SIG-M5 treated with dmso at 0.1 percent for 504 hours (cell line): ENCODE data around the gene THSD4.

Experiments
- DNase-seq: peaks from one replicate; lab custom pipeline; 2025; ENCODE audit not compliant: unreplicated experiment; lab: John Stamatoyannopoulos, UW

Gene THSD4

DNA sequence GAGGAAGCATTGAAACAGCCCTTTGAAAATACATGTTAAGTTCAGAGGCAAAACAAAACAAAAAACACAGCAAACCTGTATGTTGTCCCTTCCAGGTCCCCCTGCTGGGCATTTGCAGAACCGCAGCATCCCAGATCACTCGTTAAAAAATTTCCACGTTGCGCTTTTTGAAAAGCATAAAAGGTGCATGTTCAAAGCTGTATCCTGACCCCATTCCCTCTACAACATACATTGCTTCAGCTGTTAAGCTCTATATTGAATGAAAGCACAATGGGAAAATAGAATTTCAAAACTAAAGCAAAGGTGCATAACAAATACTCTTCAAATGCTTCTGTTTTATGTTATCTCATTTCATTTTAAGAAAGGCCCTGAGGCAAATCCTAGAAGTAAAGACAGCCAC is 328.3 kb downstream of the THSD4 start:
- DNase-seq = peak; percentile 17

DNA sequence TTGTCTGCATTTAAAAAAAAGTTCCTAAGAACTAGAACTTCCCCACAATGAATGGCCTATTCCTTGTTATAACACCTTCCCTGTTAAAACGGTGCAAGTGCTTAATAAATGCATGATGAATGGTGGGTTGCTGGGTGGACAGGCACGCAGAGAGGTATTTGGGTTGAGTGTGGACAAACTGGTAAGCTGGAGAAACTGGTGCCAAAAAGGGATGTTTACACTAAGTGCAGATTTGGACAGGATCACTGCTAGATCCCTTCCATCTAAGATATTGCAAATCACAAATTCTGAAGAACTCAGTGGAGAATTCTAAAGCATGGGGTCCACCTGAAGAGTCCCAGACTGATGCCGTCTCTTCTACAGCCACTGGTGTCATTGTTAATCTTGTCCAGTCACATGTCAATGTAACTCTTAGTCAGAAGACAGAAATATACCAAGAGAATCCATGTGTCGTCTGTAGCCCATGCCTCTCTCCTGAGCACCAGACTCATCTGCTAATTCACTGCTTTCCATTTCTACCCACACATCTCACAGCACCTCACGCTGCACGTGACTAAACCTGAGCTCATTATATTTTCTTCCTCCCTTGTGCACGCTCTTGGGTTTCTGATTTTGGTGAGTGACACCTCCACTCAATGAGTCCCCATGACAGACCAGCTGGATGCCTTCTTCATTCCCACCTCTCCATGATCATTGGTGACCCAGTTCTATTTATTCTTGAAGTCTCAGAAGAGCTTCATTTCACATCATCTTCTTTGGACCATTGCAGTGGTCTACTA is 328.9 kb downstream of the THSD4 start:
- DNase-seq = no peak

DNA sequence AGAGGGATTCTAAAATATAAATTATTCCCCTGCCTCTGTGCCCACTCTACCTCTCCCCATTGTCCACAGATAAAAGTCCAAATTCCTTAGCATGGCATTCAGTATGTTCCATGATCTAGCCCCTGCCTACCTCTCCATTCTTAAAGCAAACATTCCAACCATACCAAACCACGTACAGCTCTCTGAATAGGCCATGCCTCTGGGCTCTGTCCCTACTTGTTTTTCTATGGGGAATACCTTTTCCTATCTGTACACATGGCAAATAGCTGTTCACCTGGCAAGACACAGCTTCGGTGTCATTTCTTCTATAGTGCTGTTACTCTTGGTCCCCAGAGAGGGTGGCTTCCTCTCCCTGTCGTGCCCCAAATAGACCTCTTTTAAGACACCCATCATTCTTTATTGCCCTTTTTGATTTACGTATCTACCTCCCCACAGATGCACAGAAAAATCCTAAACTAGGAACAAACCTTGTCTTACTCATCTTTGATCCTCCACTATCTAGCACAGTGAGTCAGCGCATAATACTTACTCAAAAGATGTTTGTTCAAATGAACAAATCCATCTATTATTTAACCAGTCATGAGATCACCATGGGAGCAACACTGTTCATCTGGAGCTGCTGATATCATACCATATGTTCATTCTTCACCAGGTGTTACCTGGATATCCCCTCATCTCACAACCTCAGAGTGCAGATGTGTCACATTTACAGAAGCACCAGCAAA is 329.8 kb downstream of the THSD4 start:
- DNase-seq = peak; percentile 6

DNA sequence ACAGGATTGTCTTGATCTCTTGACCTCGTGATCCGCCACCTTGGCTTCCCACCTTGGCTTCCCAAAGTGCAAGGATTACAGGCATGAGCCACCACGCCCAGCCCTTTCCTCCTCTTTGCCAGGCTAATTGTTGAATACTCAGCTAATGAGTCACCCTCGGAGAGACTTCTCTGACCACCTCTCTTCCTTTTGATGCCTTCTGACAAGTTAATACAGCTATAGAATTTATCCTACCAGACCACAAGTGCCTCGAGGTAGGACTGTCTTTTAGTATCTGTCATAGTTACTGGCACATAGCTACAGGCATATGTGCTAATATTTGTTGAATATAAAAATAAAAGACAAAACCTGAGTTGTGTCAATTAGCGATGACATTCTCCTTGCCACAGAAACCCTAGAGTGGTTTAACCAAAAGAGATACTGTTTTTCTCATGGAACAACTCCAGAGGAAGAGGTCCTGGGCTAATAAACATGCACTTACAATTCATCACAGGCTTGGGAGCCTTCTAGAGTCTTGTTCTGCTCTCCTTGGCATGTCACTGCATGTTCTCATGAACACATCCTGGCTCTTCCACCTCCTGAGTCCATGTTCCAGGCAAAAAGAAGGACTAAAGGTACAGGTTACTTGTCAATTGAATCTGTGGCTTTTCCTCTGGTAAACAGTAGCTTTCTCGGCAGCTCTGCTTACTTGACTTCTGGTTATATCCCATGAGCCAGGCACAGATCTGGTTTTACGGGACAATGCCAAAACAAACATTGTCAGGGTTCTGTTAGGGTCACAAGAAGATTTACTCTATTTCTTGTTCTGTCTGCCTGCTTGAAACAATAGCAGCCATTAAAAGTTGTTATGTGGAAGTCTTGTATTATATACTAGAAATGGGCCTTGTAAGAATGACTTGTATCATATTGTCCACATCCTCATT is 332.3 kb downstream of the THSD4 start:
- no peak for DNase-seq

DNA sequence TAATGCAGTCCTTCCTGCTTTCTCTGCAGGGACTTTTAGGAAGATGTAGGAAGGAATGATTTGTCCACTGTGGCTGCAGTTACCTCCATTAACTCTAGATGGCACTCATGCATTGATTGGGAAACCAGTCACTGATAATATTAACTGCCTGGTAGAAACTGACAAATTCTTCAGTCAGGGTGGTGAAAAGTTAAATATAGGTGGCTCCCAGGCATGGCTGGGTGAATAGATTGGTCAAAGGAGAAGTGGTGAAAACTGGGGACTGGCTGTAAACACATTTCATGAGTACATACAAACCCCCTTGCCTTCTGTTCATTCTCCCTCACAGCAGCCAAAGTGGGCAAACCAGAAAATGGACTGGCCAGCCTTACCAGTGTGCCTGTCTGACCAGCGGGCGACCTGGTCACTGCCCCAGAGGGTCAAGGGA is 333.4 kb downstream of the THSD4 start:
- peak; percentile 18 for DNase-seq

DNA sequence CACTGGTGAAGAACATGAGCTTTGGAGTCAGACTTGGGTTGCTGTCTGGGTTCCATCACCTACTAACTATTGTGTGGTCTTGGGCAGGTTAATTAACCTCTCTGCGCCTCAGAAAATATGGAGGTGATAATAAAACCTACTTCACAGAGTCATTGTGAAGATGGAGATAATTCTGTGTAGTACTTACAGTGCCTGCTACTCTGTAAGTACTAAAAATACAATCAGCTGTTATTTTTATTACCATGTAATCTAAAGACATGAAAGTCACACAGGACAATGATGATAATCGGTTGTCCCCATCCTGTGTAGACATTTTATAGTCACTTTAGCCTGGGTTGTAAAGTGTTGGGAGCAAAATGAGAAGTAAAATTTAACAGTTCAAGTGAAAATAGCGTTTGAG is 334.1 kb downstream of the THSD4 start:
- no peak for DNase-seq

DNA sequence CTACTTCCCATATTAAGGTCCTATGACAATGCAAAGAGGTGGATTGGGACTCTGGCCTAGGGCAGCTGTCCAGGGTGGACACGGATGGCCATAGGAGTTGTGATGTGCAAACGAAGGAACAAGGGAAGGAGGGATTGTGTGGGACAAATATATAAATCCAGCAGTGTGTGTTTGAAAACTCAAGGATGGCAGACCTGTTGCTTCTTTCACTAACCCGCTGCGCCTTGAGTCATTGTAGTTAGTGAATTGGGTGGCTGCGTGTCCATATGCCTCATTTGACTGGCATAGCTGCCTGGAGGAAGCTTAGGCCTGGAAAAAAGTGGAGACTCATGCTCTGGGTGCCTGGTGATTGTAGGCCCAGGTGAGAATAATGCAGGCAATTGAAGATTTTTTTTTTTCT is 334.7 kb downstream of the THSD4 start:
- DNase-seq = no peak

DNA sequence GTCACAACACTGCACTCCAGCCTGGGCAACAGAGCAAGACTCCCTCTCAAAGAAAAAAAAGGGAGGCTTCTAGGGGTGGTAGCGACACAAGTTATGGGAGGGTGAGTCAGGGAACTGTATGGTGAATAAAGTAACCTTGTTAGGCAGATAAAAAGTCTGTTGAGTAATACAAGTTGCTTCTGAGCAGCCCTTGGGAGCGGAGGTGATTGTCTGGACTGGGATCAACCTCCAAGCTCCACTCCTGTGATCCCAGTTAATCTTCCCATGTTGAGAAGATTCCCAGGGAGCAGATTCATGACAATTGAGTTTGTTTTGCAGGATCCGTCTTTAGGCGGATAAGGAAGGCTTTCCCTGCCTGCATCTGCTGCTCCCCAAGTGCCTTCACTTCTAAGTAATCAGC is 335.9 kb downstream of the THSD4 start:
- no peak for DNase-seq

DNA sequence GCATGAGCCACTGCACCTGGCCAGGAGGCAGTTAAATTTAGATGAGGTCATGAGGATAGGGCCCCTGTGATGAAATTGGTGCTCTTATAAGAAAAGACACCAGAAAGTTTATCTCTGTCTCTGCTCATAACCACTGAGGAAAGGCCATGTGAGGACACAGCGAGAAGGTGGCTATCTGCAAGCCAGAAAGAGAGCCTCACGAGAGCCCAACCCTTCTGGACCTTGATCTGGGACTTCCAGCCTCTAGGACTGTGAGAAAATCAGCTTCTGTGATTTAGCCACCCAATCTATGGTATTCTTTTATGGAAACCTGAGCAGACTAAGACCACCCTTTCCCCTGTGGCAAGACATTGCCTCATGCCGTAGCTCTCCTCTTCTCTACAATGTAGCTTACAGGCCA is 337.6 kb downstream of the THSD4 start:
- no peak for DNase-seq

DNA sequence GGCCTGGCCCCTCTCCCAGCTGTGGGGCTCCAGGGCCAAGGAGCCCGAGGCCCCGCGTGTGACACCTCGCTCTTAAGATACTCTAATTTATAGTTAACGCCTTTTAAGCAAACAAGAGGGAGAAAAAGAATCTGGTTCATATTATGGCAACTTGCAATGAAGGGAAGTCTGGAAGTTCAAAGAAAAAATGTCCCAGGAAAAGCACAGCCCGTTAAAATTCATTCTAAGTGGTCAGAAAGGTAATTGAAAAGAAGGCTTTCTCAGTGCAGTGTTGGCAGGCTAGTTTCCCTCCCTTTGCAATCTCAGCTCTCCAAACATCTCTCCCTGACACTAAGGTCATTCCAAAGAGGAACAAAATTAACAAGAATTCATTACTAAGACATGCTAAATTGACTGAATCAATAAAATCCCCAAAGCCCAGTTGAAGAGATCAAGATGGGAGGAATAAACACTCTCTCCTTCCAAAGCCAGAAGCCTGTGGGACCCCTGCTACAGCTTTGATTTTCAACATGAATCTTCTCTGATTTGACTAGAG is 339.3 kb downstream of the THSD4 start:
- DNase-seq = no peak

DNA sequence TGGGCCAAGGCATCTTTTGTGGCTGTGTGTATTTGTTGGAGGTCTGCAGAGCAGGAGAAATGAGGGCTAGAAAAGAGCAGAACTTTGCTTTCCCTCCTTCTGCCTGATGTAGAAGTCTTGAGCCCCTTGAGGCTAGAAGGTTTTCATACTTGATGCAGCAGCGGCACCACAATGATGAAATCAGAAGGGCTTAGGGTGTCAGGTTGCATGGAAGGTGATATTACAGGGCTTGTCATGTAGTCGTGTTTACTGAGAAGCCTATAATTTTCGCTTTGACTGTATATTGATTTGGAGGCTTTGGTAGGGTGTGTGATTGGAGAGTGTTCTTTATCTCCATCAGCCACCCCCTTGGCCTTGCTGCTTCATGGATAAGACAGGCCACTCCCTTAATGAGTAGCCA is 339.8 kb downstream of the THSD4 start:
- no peak for DNase-seq

DNA sequence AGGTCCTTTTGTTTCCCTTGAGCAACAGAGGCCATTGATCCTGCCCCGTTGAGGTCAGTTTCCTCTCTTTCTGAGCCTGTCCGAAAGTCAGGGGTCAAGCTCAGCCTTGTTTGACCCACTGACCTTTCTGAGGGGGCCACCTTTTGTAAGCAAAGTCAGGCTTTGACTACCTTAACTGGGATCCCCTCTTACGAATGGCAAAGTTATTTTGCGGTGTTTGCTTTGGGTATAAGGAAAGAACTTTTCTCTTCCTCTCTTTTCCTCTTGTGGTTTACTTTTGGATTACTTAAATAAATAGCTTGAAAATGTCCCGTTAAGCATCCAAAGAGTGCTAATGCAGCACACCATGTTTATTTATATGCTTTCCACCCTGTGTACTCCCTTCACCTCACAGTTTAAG is 340.6 kb downstream of the THSD4 start:
- no peak for DNase-seq

DNA sequence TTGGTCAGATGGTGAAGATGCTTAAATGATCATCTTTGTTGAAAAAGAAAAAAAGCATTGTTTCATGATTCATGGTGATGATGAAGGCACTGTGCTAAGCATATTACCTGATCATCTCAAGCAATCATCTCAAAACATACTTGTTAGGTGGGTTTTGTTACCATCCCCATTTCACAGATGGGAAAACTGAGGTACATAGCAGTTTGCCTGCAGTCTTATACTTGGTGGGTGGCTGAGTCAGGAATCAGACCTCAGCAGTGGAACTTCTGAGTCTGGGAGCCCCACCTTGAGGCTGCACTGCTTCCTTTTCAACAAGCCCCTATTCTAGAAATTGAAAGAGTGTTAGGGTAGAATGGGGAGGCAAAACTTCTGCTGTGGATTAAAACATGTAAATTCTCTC is 341.1 kb downstream of the THSD4 start:
- no peak for DNase-seq

DNA sequence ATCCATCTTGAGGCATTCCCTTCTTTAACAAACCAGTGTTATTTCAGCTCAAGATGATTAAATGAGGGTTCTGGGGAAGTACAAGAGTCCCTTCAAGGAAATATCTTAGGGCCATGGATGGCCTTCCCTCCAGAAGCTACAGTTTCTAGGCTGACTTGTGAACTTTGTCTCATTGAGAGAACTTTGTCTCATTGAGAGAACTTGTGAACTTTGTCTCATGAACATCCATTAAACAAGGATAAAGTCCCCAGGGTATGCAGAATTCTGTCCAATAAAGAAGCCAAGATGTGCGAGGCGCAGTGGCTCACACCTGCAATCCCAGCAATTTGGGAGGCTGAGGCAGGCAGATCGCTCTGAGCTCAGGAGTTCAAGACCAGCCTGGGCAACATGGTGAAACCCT is 341.5 kb downstream of the THSD4 start:
- DNase-seq = no peak

DNA sequence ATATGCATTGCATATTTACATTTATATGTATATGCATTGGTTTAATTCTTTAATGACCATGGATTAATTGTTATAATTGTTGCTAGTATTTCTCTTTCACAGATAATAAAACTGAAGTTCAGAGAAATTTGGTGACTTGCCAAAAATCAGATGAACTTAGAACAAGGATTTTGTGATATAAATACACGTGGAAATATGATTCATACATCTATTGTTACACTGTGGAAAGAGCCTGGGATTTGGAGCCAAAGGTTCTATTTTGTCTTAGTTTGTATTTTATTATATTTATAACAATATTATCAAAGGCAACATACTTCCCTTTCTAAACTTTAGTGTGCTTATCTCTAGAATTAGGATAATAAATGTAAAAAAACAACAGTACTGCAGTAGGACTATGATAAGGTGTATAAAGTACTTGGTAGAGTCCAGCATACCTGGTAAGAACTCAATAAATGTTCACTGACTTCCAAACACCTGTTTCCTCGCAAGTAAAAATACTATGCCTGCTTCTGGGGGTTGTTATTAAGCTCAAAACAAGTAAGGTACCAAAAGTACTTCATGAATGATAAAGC is 342.9 kb downstream of the THSD4 start:
- no peak for DNase-seq

DNA sequence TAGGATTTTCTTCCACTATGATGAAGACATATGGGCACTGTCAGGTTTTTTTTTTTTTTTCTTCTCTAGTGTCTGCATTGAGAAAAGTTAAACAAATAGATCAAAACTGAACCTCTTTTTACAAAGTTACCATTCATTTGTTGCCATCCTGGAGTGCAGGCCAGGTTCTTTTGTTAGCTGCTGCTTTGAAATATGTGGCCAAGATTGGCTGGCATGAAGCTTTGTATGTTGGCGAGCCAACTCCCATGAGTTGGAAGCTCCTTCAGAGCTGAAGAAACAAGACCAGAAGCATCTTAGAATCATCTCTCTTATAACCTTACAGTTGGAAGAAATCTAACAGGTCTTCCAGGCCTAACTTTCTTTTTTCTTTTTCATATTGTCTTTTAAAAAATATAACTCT is 346.5 kb downstream of the THSD4 start:
- DNase-seq = no peak

DNA sequence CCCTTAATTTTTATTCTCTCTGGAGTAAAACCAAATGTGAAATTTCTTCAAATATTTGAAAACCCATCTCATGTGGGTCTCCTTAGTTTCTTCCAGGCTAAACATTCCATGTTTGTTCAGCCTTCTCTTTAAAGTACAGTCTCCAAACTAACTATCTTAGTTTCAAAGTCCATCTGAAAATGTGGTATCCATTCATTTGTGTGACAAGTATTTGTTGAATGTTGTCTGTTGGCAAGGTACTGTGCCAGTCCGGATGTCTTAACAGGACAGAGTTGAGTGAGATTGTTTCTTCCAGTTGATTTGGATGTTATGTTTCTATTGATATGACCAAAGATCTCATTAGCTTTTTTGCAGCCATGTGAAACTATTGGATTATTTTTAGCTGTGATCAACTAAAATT is 347.4 kb downstream of the THSD4 start:
- DNase-seq = no peak

DNA sequence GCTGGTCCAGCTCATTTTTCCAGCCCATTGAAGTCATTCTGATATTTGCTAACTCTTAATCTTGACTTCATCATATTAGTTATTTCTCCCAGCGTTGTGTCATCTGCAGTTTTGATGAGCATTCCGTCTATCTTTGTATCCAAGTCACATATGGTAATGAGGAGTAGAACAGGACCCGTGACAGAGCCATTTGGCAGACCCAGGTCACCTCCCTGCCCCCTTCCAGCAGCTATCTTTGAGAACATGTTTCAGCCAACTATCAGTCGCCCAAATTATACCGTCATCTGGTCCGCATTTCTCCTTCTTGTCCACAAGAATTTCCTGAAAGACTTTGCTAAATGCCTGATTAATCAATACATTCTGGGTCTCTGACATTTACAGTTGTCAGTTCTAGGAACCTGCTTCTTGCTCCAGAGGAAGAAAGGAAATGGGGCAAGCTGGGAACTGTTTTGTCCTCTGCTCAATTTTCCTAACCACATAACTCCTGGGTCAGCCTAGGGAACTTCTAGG is 347.9 kb downstream of the THSD4 start:
- no peak for DNase-seq

DNA sequence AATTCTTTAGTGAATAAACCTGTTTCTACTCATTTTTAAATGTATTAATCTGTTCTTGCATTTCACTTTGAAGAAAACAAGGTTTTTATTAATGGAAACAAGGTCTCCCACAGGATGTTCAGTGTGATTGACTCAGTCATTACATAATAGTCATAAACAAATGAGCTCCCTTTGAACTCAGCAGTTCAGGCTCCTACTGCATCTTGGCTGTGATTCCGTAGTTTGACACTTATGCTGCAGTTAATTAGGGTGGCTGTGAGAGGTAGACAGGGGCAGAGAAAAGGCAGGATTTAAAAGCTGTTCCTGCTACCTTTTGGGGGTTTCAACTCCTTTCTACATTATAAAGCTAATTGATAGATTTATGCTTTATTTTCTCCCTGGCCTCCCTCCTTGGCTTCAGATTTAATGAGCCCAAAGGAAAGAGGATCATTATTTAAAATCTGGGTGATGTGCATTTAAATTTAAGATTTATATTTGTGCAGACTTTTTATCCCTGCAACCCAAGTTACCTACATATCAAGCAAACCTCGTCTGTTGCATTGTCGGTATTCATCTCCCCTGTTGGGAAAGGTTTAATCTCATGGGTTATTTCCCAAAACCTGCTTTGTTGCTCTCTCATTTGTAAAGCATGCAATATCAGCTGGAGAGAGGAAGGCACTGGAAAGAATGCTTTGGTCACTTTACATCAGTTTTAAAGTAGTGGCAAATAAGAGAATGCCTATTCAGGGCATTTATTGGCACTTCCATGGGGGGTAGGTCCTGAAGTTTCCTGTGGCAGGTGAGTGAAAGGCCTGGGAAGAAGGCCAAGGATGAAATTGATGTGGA is 350.1 kb downstream of the THSD4 start:
- DNase-seq = no peak

DNA sequence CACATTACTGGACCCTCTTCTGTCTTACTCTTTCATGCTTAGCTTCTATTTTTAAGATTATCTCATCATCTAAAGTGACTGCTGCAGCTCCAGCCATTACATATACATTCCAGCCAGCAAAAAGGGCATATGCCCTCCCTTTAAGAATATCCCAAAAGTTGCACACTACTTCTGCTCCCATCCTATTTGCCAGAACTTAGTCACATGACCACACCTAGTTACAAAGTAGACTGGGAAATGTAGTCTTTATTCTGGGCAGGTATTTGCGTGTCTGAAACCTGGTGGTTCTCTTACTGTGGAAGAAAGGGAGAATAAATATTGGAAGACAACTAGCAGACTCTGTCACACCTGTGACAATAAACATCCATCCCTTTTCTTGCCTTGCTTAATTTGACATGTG is 353.4 kb downstream of the THSD4 start:
- no peak for DNase-seq
